ENCODE results near the gene ARHGAP6.
"Not testable (repeated sequence)": the region's sequence is repeated elsewhere in the genome, so short reads cannot be mapped to it uniquely, and the experiment has no call there.

The ARHGAP6 gene

DNA sequence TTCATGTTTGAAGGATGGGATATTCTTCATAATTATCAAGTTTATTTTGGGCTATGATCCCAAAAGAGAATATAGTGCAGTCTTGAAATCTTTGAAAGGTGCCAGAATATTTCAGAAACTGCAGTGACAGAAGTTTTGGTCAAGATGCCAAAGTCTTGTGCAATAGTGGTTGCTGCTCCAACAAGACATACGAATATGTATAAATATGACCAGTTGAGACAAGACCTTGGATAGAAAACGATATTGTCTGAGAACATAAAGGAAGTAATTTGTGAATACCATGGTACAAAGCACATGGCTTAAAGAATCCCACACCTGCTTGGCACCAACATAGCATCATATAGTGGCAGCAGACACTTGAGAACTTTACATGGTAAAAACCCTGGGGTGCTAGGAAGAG is 421.1 kb downstream of the ARHGAP6 start:
- peak; percentile 76 for DNase-seq (ENCODE audit: low read depth)
- TF ChIP-seq, protein P1, sequence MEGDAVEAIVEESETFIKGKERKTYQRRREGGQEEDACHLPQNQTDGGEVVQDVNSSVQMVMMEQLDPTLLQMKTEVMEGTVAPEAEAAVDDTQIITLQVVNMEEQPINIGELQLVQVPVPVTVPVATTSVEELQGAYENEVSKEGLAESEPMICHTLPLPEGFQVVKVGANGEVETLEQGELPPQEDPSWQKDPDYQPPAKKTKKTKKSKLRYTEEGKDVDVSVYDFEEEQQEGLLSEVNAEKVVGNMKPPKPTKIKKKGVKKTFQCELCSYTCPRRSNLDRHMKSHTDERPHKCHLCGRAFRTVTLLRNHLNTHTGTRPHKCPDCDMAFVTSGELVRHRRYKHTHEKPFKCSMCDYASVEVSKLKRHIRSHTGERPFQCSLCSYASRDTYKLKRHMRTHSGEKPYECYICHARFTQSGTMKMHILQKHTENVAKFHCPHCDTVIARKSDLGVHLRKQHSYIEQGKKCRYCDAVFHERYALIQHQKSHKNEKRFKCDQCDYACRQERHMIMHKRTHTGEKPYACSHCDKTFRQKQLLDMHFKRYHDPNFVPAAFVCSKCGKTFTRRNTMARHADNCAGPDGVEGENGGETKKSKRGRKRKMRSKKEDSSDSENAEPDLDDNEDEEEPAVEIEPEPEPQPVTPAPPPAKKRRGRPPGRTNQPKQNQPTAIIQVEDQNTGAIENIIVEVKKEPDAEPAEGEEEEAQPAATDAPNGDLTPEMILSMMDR (IDR thresholded peaks at IDR 0.05; ENCODE audit: insufficient read depth, low read depth, low read length, missing control alignments) = no peak
- H3K4me3 ChIP-seq (ENCODE audit: low read length) = no peak overlapping the region

DNA sequence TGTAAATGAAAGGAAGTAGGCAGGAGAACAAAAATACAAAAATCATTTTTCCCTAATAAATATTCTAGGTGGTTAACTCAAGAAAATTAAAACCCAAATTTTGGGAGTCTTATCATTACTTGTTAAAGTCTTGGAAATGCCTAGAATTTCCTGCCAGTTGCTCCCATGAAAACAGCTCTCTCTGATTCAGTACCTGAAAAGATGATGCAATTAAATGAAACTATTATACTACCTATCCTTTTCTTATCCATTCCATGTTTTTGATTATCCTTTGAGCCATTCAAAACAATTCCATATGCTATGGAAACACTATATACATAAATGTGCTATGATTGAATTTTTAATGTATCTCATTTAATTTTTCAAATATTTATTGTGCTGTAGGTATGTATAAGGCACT is 423.0 kb downstream of the ARHGAP6 start:
- TF ChIP-seq, protein P1 (IDR thresholded peaks at IDR 0.05; ENCODE audit: insufficient read depth, low read depth, low read length, missing control alignments) = no peak
- H3K4me3 ChIP-seq (ENCODE audit: low read length) = no peak overlapping the region
- DNase-seq (ENCODE audit: low read depth) = peak; percentile 20

- TF ChIP-seq, protein P1 (IDR thresholded peaks at IDR 0.05; ENCODE audit: insufficient read depth, low read depth, low read length, missing control alignments) = no peak
- H3K4me3 ChIP-seq (ENCODE audit: low read length) = no peak overlapping the region
- peak; percentile 21 for DNase-seq (ENCODE audit: low read depth)
Observed at GRCh38 chrX:11241720-11242119, 424.0 kb downstream of the ARHGAP6 start.

- TF ChIP-seq, protein P1 (IDR thresholded peaks at IDR 0.05; ENCODE audit: insufficient read depth, low read depth, low read length, missing control alignments) = no peak
- no peak overlapping the region for H3K4me3 ChIP-seq (ENCODE audit: low read length)
- peak; percentile 85 for DNase-seq (ENCODE audit: low read depth)
Observed at GRCh38 chrX:11239230-11239629, 426.5 kb downstream of the ARHGAP6 start.

GRCh38 chrX:11235377-11235776 is 430.3 kb downstream of the ARHGAP6 start:
- not testable (repeated sequence) for DNase-seq (ENCODE audit: low read depth); H3K4me3 ChIP-seq (ENCODE audit: low read length)

DNA sequence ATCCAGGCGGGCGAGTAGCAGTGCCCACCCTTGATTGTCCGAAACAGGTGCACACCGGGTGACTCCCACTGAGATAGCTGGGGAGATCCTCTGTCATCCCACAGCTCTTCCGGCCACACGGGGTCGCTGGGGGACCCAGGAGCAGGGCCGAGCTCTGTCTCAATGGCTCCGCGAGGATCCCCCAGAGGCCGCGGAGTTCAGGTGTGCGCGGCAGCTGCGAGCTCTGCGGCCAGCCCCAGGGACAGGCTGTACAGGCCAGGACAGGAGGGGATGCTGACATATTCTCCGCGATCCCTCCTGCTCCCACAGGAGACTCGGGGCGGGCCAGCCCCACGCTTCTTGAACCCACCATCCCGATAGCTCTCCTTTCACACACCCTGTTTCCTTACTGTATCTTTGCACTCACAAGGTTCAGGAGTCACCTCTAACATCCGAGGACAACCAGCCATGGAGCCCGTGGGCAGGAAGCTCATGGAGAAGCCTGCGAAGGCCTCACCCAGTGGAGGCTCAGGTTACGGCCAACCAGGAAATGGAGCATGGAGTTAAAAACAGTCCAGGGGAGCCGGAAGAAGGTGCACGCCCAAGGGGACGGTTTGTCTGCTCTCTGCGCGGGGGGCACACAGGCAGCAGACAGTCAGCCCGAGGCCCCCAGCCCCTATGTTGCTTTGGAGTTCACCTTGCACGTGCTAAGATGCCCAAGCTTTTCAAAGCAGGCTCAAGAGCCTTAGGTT is 450.4 kb downstream of the ARHGAP6 start:
- TF ChIP-seq, protein P1 (IDR thresholded peaks at IDR 0.05; ENCODE audit: insufficient read depth, low read depth, low read length, missing control alignments) = no peak
- no peak overlapping the region for H3K4me3 ChIP-seq (ENCODE audit: low read length)
- DNase-seq (ENCODE audit: low read depth) = no peak

DNA sequence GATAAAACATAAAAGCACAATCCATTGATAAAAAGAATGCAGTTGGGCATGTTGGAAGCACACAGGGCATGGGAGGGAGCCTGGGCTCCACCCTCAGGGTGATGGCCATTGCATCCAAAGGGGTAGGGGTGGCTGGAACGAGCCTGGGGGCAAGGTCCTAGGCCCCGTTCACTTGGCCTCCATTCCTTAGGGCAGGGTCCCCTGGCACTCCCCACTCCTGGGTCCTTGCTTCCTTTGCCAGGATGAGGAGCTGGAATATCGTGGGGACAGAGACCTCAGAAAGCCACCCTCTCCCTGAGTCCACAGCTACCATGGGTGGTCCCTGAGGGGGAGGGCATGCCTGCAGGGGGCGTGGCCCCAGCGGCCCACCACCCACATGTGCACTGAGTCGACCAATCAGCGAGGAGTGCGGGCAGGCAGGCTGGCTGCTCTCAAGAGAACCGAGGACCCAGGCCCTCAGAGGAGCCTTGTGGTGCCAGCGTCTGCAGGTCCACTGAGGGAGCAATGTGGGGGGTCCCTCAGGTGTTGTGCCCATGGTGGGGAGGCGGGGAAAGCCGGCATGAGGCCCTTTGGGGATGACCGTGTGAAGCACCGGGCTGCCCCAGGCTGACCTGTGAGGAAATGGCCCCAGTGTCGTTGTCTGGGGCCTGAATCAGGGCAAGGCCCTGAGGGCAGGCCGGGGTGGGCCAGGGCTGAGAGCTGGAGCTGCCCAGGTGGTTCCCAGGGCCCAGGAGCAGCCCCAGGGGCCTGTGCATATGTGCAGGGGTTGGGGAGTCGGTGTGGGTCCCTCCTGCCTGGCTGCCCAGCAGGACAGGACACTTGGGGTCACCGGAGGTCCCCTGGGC is 451.2 kb downstream of the ARHGAP6 start:
- H3K4me3 ChIP-seq (ENCODE audit: low read length) = no peak overlapping the region
- TF ChIP-seq, protein P1 (IDR thresholded peaks at IDR 0.05; ENCODE audit: insufficient read depth, low read depth, low read length, missing control alignments) = no peak
- no peak for DNase-seq (ENCODE audit: low read depth)

Measured in epithelial cell of esophagus (primary cell).